D341Med (cell line): ENCODE measurements around the gene CAND2.
A peak's percentile ranks its signal among the peaks of the same experiment; 100 is the strongest.
"Not testable (repeated sequence)": the region's sequence is repeated elsewhere in the genome, so short reads cannot be mapped to it uniquely, and the experiment has no call there.

Source experiments
- DNase-seq: peaks from one replicate; pipeline ENCODE4 v3.0.0; 2012; ENCODE audit warnings: low spot score

Gene CAND2

GRCh38 chr3:12771236-12771635 is 25.2 kb upstream of the CAND2 start:
- no peak for DNase-seq

GRCh38 chr3:12772462-12772861 is 24.0 kb upstream of the CAND2 start:
- DNase-seq = no peak

GRCh38 chr3:12773030-12773709 is 23.3 kb upstream of the CAND2 start:
- no peak for DNase-seq

- no peak for DNase-seq
Measured at GRCh38 chr3:12773710-12774086, 22.8 kb upstream of the CAND2 start.

- DNase-seq = no peak
Measured at GRCh38 chr3:12774619-12775018, 21.9 kb upstream of the CAND2 start.

GRCh38 chr3:12775226-12775625 is 21.3 kb upstream of the CAND2 start:
- no peak for DNase-seq

GRCh38 chr3:12775970-12776369 is 20.5 kb upstream of the CAND2 start:
- not testable (repeated sequence) for DNase-seq

GRCh38 chr3:12777171-12777570 is 19.3 kb upstream of the CAND2 start:
- DNase-seq = no peak

- DNase-seq = no peak
Measured at GRCh38 chr3:12780751-12781150, 15.7 kb upstream of the CAND2 start.

- no peak for DNase-seq
Measured at GRCh38 chr3:12782172-12782815, 14.2 kb upstream of the CAND2 start.

- DNase-seq = no peak
Measured at GRCh38 chr3:12785096-12785495, 11.4 kb upstream of the CAND2 start.

GRCh38 chr3:12787346-12787745 is 9.1 kb upstream of the CAND2 start:
- DNase-seq = peak; percentile 60

GRCh38 chr3:12787967-12788690 is 8.4 kb upstream of the CAND2 start:
- not testable (repeated sequence) for DNase-seq

GRCh38 chr3:12791430-12791829 is 5.0 kb upstream of the CAND2 start:
- no peak for DNase-seq

GRCh38 chr3:12793701-12794100 is 2.8 kb upstream of the CAND2 start:
- no peak for DNase-seq

GRCh38 chr3:12797124-12797891 is 828 bp downstream of the CAND2 start:
- DNase-seq = no peak

- DNase-seq = no peak
Measured at GRCh38 chr3:12797892-12798558, 1.5 kb downstream of the CAND2 start.

- no peak for DNase-seq
Measured at GRCh38 chr3:12798559-12799179, 2.2 kb downstream of the CAND2 start.

- no peak for DNase-seq
Measured at GRCh38 chr3:12799525-12800440, 3.3 kb downstream of the CAND2 start.

- no peak for DNase-seq
Measured at GRCh38 chr3:12803371-12803770, 6.9 kb downstream of the CAND2 start.
